ENCODE data around the gene FMO5.

The FMO5 gene

GRCh38 chr1:147142886-147143285 is 82.3 kb downstream of the FMO5 start:
- no peak for DNase-seq (ENCODE audit: low read depth in 3 of 3)

Data from stimulated activated CD4-positive, alpha-beta T cell treated with anti-CD3 and anti-CD28 coated beads, TNF-alpha, amount 100 ng/mL, for 4 hours (primary cell).